Osteoblast (primary cell): ENCODE data around the gene FAM120AOS. TPM values are rescaled to one million over a fixed set of nuclear protein-coding genes. Genes with fewer than 3 reads are reported as not detected.
A peak's percentile ranks its signal among the peaks of the same experiment; 100 is the strongest.

Experiments
- DNase-seq: peaks from one replicate; pipeline ENCODE4 v3.0.0; 2011; ENCODE audit warnings: low spot score, mixed read lengths; ENCODE audit not compliant: insufficient read length; ENCODE audit errors: missing footprints
- H2AFZ ChIP-seq: 2 replicates; pipeline ENCODE4 v1.6.0; 2011; ENCODE audit warnings: mild to moderate bottlenecking, low read length
- H3K27ac ChIP-seq: 2 replicates; pipeline ENCODE4 v1.5.1; 2011; ENCODE audit warnings: mild to moderate bottlenecking, low read depth, low read length, moderate library complexity
- H3K27me3 ChIP-seq: 2 replicates; pipeline ENCODE4 v1.6.0; 2012; ENCODE audit warnings: mild to moderate bottlenecking, control low read depth, inconsistent platforms, low read length, moderate library complexity; ENCODE audit not compliant: insufficient read depth
- H3K36me3 ChIP-seq: 2 replicates; pipeline ENCODE4 v1.5.1; 2011; ENCODE audit warnings: mild to moderate bottlenecking, low read length, control low read depth, moderate library complexity; ENCODE audit not compliant: insufficient read depth
- H3K4me1 ChIP-seq: 2 replicates; pipeline ENCODE4 v1.5.1; 2011; ENCODE audit warnings: mild to moderate bottlenecking, low read length, control low read depth, moderate library complexity; ENCODE audit not compliant: insufficient read depth
- H3K4me2 ChIP-seq: 2 replicates; pipeline ENCODE4 v1.6.0; 2011; ENCODE audit warnings: mild to moderate bottlenecking, low read length; ENCODE audit not compliant: insufficient read depth
- H3K4me3 ChIP-seq: fragments of 200-600 bp; sonication (generic); 3 replicates; pipeline ENCODE4 v1.5.1; 2012; ENCODE audit warnings: mild to moderate bottlenecking, low read length, inconsistent platforms; ENCODE audit not compliant: insufficient read depth
- H3K79me2 ChIP-seq: 2 replicates; pipeline ENCODE4 v1.6.0; 2012; ENCODE audit warnings: mild to moderate bottlenecking, low read length, control low read depth, inconsistent platforms; ENCODE audit not compliant: insufficient read depth
- H3K9me3 ChIP-seq: 2 replicates; pipeline ENCODE4 v1.5.1; 2011; ENCODE audit warnings: low read depth, low read length, control low read depth
- H4K20me1 ChIP-seq: 2 replicates; pipeline ENCODE4 v1.6.0; 2012; ENCODE audit warnings: mild to moderate bottlenecking, low read length, control low read depth; ENCODE audit not compliant: insufficient read depth
- CTCF ChIP-seq: IDR thresholded peaks from 2 replicates; pipeline ENCODE4 v1.5.1; 2011; ENCODE audit warnings: mild to moderate bottlenecking, low read depth, low read length, moderate library complexity; ENCODE audit errors: extremely low read depth
- total RNA-seq: library from RNA; depleted of rRNA; stranded (reverse); fragments of >200 nt; gene quantifications from 2 replicates; pipeline ENCODE4 v1.2.3, GENCODE V29; 2012

FAM120AOS gene
- total RNA-seq, 1 donor: 43.4 TPM

GRCh38 chr9:93458712-93459111, 5.3 kb upstream of the FAM120AOS start:
- H3K4me2 ChIP-seq: no peak overlapping the region
- no peak overlapping the region for H3K4me3 ChIP-seq
- no peak overlapping the region for H2AFZ ChIP-seq
- H3K27me3 ChIP-seq: no peaks in the 10 kb centered on the region
- H3K79me2 ChIP-seq: peaks cover 99% of the 10 kb centered on the region
- DNase-seq: no peak
- no peak overlapping the region for H3K27ac ChIP-seq
- peaks cover 30% of the 10 kb centered on the region for H3K4me1 ChIP-seq
- H3K9me3 ChIP-seq: no peaks in the 10 kb centered on the region
- TF ChIP-seq CTCF: no peak
- no peaks in the 10 kb centered on the region for H3K36me3 ChIP-seq
- H4K20me1 ChIP-seq: peaks cover 51% of the 10 kb centered on the region

DNA sequence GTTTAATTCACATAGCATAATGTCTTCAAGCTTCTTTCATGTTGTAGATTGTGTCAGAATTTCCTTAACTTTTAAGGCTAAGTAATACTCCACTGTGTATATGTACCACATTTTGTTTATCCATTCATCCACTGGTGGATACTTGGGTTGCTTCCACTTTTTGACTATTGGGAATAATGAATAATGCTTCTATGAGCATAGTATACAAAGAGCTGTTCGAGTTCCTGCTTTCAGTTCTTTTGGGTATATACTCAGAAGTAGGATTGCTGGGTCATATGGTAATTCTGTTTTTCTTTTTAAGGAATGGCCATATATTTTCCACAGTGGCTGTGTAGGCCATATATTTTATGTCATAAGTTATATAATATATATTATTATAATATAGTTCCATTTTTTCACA, 3.6 kb upstream of the FAM120AOS start:
- H3K9me3 ChIP-seq: no peaks in the 10 kb centered on the region
- H3K4me2 ChIP-seq: no peak overlapping the region
- H3K79me2 ChIP-seq: peaks cover 99% of the 10 kb centered on the region
- H3K36me3 ChIP-seq: no peaks in the 10 kb centered on the region
- H3K27me3 ChIP-seq: no peaks in the 10 kb centered on the region
- H3K4me3 ChIP-seq: no peak overlapping the region
- DNase-seq: no peak
- TF ChIP-seq CTCF: no peak
- H4K20me1 ChIP-seq: peaks cover 47% of the 10 kb centered on the region
- H3K4me1 ChIP-seq: peaks cover 30% of the 10 kb centered on the region
- no peak overlapping the region for H2AFZ ChIP-seq
- no peak overlapping the region for H3K27ac ChIP-seq

- H4K20me1 ChIP-seq: peaks cover 47% of the 10 kb centered on the region
- H3K4me1 ChIP-seq: peaks cover 30% of the 10 kb centered on the region
- no peak overlapping the region for H3K4me3 ChIP-seq
- H3K27me3 ChIP-seq: no peaks in the 10 kb centered on the region
- H2AFZ ChIP-seq: no peak overlapping the region
- H3K27ac ChIP-seq: peak overlapping the region; percentile 1
- no peaks in the 10 kb centered on the region for H3K9me3 ChIP-seq
- no peak for DNase-seq
- H3K79me2 ChIP-seq: peaks cover 96% of the 10 kb centered on the region
- no peak overlapping the region for H3K4me2 ChIP-seq
- H3K36me3 ChIP-seq: no peaks in the 10 kb centered on the region
- TF ChIP-seq CTCF: no peak
These were observed 3.1 kb upstream of the FAM120AOS start for GRCh38 chr9:93456504-93456903.

DNA sequence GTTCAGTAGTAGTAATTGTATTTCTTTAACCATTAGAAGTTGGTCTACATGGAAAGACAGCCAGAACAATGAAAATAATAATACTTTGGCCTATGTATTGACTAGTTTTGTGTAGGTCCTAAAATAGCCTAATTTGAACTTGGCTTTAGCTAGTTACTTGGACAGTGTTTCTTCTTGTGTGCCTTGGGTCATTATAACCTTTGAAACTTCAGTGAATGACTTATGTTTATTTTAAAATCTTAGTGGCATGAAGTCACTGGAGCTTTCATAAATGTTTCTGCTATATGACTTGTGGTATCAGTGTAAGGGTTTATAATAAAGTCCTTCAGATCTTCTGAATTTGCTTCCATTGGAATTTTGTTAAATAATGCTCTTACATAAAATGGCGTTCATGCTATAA, 2.6 kb upstream of the FAM120AOS start:
- Histone ChIP-seq H4K20me1 (peaks cover 45% of the 10 kb centered on the region), H3K79me2 (peaks cover 94% of the 10 kb centered on the region), H3K4me1 (peaks cover 30% of the 10 kb centered on the region), H3K27ac (no peak overlapping the region), H3K9me3 (no peaks in the 10 kb centered on the region), H3K4me3 (no peak overlapping the region), H3K36me3 (no peaks in the 10 kb centered on the region), H3K4me2 (peak overlapping the region; percentile 4), H2AFZ (no peak overlapping the region), H3K27me3 (no peaks in the 10 kb centered on the region)
- no peak for TF ChIP-seq CTCF
- DNase-seq: no peak
